ENCODE results near the gene MYBPC2.
A peak's percentile ranks its signal among the peaks of the same experiment; 100 is the strongest.
"Not testable (repeated sequence)": the region's sequence is repeated elsewhere in the genome, so short reads cannot be mapped to it uniquely, and the experiment has no call there.

MYBPC2 gene

DNA sequence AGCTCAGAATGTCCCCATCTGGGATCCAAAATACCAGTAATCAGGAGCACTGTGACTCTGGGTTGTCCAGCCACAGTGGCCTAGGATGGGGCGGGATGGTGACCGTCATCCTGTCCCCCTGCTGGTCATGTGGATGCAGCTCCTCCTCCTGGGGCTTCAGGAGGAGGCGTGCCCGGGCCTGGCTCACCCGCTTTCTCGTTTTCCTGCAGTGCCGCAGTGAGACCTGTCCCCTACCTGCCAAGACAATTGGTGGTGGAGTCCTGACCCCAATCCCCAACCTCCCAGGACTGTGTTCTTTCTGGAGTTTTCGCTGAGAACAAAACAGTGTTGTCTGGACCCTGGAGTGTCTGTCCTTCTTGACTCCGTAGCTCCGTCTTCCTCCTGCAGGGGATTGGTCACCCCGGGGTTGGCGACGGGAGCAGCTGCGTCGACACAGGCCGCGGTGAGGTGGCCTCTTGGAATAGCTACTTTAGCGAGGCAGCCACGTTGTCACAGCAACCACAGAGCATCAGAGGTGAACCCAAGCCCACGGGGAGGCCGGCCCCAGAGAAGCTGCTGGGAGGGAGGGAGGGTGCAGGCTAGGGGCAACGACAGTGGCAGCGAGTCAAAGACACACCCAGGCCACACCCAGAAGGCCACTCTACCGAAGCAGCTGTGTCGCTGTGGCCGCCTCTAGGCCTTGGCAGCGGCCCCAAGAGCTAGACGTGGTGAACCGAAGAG, 33.5 kb downstream of the MYBPC2 start:
- no peaks in the 10 kb centered on the region for H3K4me1 ChIP-seq (ENCODE audit: insufficient read depth, low read length)
- no peak overlapping the region for H3K4me3 ChIP-seq (ENCODE audit: low read length)
- H3K27me3 ChIP-seq (ENCODE audit: insufficient read depth, low read length): no peaks in the 10 kb centered on the region
- no peak overlapping the region for H3K9ac ChIP-seq (ENCODE audit: low read depth, low read length)
- peaks cover 22% of the 10 kb centered on the region for H3K9me3 ChIP-seq (ENCODE audit: insufficient read depth, low read depth, low read length)
- H3K36me3 ChIP-seq (ENCODE audit: insufficient read depth, low read depth, low read length): no peaks in the 10 kb centered on the region
- no peak overlapping the region for H3K27ac ChIP-seq (ENCODE audit: low read length)

DNA sequence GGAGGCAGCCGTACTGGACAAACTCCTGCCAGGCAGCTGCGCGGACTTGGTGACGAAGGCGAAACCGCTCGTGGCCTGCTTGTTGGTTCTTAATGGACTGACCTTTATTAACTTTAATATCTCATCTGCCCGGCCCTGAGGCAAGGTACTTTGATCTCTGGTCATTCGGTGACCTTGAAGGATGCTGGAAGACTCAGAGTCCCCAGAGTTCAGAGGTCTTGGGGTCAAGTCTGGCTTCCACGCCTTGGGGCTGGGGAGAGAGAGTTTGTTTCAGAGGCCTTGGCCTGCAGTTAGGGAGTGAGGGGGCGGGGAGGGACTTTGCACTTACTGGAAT, 34.0 kb downstream of the MYBPC2 start:
- H3K27ac ChIP-seq (ENCODE audit: low read length): no peak overlapping the region
- no peak overlapping the region for H3K4me3 ChIP-seq (ENCODE audit: low read length)
- no peaks in the 10 kb centered on the region for H3K4me1 ChIP-seq (ENCODE audit: insufficient read depth, low read length)
- H3K9me3 ChIP-seq (ENCODE audit: insufficient read depth, low read depth, low read length): peaks cover 27% of the 10 kb centered on the region
- H3K36me3 ChIP-seq (ENCODE audit: insufficient read depth, low read depth, low read length): no peaks in the 10 kb centered on the region
- no peaks in the 10 kb centered on the region for H3K27me3 ChIP-seq (ENCODE audit: insufficient read depth, low read length)
- no peak overlapping the region for H3K9ac ChIP-seq (ENCODE audit: low read depth, low read length)

DNA sequence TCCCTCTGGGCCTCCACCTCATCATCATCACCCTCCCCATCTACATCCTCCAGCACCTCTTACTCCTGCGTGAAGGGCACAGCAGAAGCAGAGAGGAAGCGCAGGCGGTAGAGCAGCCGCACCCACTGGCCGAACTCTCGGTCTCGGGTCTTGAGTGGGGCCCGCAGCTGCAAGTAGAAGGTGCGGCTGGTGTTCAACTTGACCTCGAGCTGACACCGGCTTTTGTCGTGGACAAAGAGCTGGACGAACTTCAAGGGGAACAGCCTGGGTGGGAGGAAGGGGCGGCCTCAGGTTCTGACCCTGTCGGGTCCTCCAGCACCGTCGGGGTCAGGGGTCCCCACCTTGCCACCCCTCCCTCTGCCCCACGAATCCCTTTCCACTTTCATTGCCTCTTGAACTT, 34.9 kb downstream of the MYBPC2 start:
- Histone ChIP-seq H3K9me3 (ENCODE audit: insufficient read depth, low read depth, low read length) (peaks cover 34% of the 10 kb centered on the region), H3K27me3 (ENCODE audit: insufficient read depth, low read length) (no peaks in the 10 kb centered on the region), H3K4me3 (ENCODE audit: low read length) (no peak overlapping the region), H3K9ac (ENCODE audit: low read depth, low read length) (no peak overlapping the region), H3K4me1 (ENCODE audit: insufficient read depth, low read length) (no peaks in the 10 kb centered on the region), H3K27ac (ENCODE audit: low read length) (no peak overlapping the region), H3K36me3 (ENCODE audit: insufficient read depth, low read depth, low read length) (no peaks in the 10 kb centered on the region)

DNA sequence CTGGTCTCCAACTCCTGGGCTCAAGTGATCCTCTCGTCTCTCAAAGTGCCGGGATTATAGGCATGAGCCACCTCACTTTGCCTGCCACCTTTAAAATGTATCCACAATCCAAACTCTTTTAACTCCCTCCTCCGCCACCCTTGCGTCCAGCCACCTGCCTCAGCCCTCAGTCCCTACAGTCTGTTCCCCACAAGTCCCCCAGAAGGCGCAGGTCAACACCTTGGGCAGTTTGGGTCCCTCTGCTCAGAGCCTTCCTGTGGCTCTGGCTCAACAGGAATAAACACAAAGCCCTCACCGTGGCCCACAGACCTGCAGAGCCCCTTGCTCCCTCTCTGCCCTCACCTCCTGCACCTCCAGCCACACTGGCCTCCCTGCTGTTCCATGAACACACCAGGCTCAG, 36.1 kb downstream of the MYBPC2 start:
- Histone ChIP-seq H3K9me3 (ENCODE audit: insufficient read depth, low read depth, low read length) (peaks cover 38% of the 10 kb centered on the region), H3K27me3 (ENCODE audit: insufficient read depth, low read length) (no peaks in the 10 kb centered on the region), H3K9ac (ENCODE audit: low read depth, low read length) (no peak overlapping the region), H3K4me3 (ENCODE audit: low read length) (no peak overlapping the region), H3K27ac (ENCODE audit: low read length) (no peak overlapping the region), H3K36me3 (ENCODE audit: insufficient read depth, low read depth, low read length) (no peaks in the 10 kb centered on the region), H3K4me1 (ENCODE audit: insufficient read depth, low read length) (no peaks in the 10 kb centered on the region)

DNA sequence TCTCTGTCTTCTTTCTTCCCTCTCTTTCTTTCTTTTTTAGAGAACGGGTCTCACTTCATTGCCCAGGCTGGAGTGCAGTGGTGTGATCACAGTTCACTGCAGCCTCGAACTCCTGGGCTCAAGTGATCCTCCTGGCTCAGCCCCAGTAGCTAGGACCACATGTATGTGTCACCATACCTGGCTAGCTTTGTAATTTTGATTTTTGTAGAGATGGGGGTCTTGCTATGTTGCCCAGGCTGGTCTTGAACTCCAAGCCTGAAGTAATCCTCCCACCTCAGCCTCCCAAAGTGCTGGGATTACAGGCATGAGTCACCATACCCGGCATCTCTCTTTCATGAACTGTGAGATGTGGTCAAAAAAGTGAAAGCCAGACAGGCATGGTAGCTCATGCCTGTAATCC, 40.6 kb downstream of the MYBPC2 start:
- H3K4me1 ChIP-seq (ENCODE audit: insufficient read depth, low read length); H3K27me3 ChIP-seq (ENCODE audit: insufficient read depth, low read length); H3K9ac ChIP-seq (ENCODE audit: low read depth, low read length); H3K36me3 ChIP-seq (ENCODE audit: insufficient read depth, low read depth, low read length); H3K27ac ChIP-seq (ENCODE audit: low read length); H3K4me3 ChIP-seq (ENCODE audit: low read length): not testable (repeated sequence)
- H3K9me3 ChIP-seq (ENCODE audit: insufficient read depth, low read depth, low read length): peaks cover 42% of the 10 kb centered on the region

DNA sequence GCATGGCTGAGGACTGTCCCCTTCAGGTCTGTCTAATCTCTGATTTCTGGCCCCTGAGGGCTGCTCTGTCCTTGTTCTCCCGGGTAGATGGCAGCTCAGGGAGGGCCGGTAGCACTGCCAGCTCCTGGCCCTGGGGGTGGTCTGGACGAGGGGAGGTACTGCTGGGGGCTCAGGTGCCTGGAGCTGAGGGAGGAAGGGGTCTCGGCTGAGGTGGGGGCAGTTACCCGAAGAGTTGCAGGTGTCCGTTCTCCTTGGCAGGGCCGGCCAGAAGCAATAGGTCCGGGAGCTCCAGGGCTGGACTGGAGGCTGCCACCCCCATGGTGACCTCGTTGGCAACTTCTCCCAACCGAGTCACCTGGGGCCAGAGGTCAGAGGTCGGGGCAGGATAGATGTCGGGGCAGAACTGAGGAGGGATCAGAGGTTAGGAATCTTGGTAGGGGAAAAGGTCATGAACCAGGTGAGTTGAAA, 42.4 kb downstream of the MYBPC2 start:
- Histone ChIP-seq H3K9me3 (ENCODE audit: insufficient read depth, low read depth, low read length) (peaks cover 38% of the 10 kb centered on the region), H3K9ac (ENCODE audit: low read depth, low read length) (no peak overlapping the region)

DNA sequence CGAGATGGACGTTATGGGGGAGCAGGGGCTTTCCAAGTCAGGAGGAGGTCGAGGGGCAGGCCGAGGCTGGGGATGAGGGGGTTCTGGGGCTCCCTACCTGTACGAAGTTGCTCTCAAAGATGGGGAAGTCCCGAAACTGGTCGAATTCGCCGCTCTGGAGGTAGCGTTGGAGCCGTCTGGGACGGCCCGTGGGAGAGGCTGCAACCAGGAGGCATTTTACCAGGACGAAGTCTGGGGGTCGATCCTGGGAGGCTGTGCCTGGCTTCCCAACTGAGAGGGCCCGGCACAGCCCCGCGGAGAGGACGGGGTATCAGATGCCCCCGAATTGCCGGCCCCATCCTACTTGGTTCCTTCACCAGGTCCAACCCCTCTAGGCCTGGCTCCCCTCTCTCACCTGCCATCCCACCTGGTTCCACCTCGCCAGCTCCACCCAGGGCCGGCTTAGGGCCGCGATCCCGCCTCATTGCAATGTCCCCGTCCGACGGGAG, 43.1 kb downstream of the MYBPC2 start:
- H3K27ac ChIP-seq (ENCODE audit: low read length): no peak overlapping the region
- no peak overlapping the region for H3K9ac ChIP-seq (ENCODE audit: low read depth, low read length)
- H3K4me3 ChIP-seq (ENCODE audit: low read length): peak overlapping the region; percentile 40; the same call in 1 of the 2 replicates
- H3K36me3 ChIP-seq (ENCODE audit: insufficient read depth, low read depth, low read length): peaks cover 12% of the 10 kb centered on the region; the same call in 1 of the 2 replicates
- peaks cover 39% of the 10 kb centered on the region for H3K9me3 ChIP-seq (ENCODE audit: insufficient read depth, low read depth, low read length)
- H3K27me3 ChIP-seq (ENCODE audit: insufficient read depth, low read length): no peaks in the 10 kb centered on the region
- H3K4me1 ChIP-seq (ENCODE audit: insufficient read depth, low read length): no peaks in the 10 kb centered on the region

More for the DNA sequence above, 42.4 kb downstream of the MYBPC2 start:
- Histone ChIP-seq H3K27ac (ENCODE audit: low read length) (no peak overlapping the region), H3K4me1 (ENCODE audit: insufficient read depth, low read length) (no peaks in the 10 kb centered on the region), H3K36me3 (ENCODE audit: insufficient read depth, low read depth, low read length) (peaks cover 10% of the 10 kb centered on the region; the same call in 1 of the 2 replicates), H3K4me3 (ENCODE audit: low read length) (no peak overlapping the region), H3K27me3 (ENCODE audit: insufficient read depth, low read length) (no peaks in the 10 kb centered on the region)

DNA sequence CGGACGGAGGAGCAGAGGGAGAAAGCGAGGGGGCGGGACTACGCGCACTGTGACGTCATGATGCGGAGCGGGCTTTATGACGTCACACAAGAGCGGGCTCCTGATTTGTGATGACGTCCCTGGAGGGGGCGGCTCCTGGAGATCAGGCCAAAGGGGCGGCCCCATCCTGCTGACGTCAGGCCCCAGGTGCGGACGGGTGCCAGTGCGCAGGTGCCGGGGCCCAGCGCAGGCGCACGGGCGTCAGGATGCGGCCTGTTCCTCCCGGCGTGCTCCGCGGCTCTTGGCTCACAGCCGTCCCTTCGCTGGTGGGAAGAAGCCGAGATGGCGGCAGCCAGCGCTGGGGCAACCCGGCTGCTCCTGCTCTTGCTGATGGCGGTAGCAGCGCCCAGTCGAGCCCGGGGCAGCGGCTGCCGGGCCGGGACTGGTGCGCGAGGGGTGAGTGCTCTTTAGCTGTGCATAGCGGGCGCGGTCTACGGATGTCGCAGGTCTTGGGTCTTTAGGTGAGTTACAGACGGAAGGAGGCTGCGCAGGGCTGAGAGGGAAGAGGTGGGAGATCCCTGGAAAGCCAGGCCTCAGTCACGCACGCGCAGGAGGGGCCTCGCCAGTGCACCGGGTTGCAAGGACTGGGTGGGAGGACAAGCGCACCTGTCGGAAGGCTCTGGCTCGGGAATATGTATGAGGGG, 43.7 kb downstream of the MYBPC2 start, which contains the start of the genes EMC10 and GARIN5A:
TSS of gene EMC10 (plus strand) at position 284 of the 683 bp plus-strand sequence. CDS start at position 322, 38 bp downstream.
TSS of gene GARIN5A (minus strand) at position 625 of the 683 bp plus-strand sequence. CDS start at position 165, 460 bp downstream.
- peak within 1 kb of the TSS; percentile 91 for H3K9ac ChIP-seq (ENCODE audit: low read depth, low read length)
- H3K27ac ChIP-seq (ENCODE audit: low read length): peak within 1 kb of the TSS; percentile 65
- H3K4me3 ChIP-seq (ENCODE audit: low read length): peak within 1 kb of the TSS; percentile 89
- H3K27me3 ChIP-seq (ENCODE audit: insufficient read depth, low read length): no peaks in the 10 kb centered on the region
- no peaks in the 10 kb centered on the region for H3K4me1 ChIP-seq (ENCODE audit: insufficient read depth, low read length)
- peaks cover 38% of the 10 kb centered on the region for H3K9me3 ChIP-seq (ENCODE audit: insufficient read depth, low read depth, low read length)
- peaks cover 12% of the 10 kb centered on the region; the same call in 1 of the 2 replicates for H3K36me3 ChIP-seq (ENCODE audit: insufficient read depth, low read depth, low read length)

DNA sequence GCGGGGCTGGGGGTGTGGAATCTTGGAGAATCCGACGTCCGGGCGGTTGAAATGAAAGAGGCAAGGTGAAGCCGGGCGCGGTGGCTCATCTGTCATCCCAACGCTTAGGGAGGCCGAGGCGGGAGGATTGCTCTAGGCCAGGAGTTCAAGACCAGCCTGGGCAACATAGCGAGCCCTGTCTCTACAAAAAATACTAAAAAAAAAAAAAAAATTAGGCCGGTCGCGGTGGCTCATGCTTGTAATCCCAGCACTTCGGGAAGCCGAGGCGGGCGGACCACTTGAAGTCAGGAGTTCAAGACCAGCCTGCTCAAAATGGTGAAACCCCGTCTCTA, 44.2 kb downstream of the MYBPC2 start:
- Histone ChIP-seq H3K4me3 (ENCODE audit: low read length) (peak overlapping the region; percentile 89; the same call in 1 of the 2 replicates), H3K27me3 (ENCODE audit: insufficient read depth, low read length) (no peaks in the 10 kb centered on the region), H3K36me3 (ENCODE audit: insufficient read depth, low read depth, low read length) (peaks cover 12% of the 10 kb centered on the region; the same call in 1 of the 2 replicates), H3K9me3 (ENCODE audit: insufficient read depth, low read depth, low read length) (peaks cover 33% of the 10 kb centered on the region), H3K4me1 (ENCODE audit: insufficient read depth, low read length) (no peaks in the 10 kb centered on the region), H3K9ac (ENCODE audit: low read depth, low read length) (peak overlapping the region; percentile 91; the same call in 1 of the 2 replicates), H3K27ac (ENCODE audit: low read length) (no peak overlapping the region)

DNA sequence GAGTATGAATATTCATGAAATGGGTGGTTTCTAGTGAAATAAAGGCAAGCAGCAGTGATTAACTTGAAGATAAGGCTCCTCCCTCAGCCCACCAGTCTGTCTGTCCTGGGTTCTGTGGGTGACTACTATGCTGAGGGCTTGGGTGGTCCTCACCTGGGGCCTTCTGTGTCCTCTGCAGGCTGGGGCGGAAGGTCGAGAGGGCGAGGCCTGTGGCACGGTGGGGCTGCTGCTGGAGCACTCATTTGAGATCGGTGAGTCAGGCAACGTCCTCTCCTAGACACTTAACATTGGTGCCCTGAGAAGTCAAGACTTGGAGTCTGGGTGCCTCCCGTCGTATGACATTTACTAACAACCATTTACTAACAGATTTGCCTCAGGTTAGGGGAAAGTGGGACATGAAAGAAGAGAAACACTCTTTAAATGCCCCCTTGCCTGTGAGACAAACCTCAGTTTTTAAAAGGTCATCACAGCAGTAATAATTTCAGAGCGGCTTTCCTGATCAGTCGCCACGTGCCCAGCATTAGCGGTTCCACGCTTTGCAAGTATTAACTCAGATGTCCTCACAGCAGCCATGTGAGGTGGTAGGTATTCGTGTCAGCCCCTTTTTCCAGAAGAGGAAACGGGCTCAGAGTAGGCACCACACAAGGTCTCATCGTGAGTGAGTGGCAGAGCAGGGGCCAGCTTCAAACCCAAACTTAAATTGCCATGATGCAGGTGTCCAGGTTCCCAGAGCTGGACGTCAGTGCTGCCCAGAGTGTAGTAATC, 45.2 kb downstream of the MYBPC2 start:
- no peak overlapping the region for H3K27ac ChIP-seq (ENCODE audit: low read length)
- H3K36me3 ChIP-seq (ENCODE audit: insufficient read depth, low read depth, low read length): peaks cover 15% of the 10 kb centered on the region; the same call in 1 of the 2 replicates
- H3K4me1 ChIP-seq (ENCODE audit: insufficient read depth, low read length): no peaks in the 10 kb centered on the region
- H3K9ac ChIP-seq (ENCODE audit: low read depth, low read length): no peak overlapping the region
- no peak overlapping the region for H3K4me3 ChIP-seq (ENCODE audit: low read length)
- H3K9me3 ChIP-seq (ENCODE audit: insufficient read depth, low read depth, low read length): peaks cover 31% of the 10 kb centered on the region
- H3K27me3 ChIP-seq (ENCODE audit: insufficient read depth, low read length): no peaks in the 10 kb centered on the region

DNA sequence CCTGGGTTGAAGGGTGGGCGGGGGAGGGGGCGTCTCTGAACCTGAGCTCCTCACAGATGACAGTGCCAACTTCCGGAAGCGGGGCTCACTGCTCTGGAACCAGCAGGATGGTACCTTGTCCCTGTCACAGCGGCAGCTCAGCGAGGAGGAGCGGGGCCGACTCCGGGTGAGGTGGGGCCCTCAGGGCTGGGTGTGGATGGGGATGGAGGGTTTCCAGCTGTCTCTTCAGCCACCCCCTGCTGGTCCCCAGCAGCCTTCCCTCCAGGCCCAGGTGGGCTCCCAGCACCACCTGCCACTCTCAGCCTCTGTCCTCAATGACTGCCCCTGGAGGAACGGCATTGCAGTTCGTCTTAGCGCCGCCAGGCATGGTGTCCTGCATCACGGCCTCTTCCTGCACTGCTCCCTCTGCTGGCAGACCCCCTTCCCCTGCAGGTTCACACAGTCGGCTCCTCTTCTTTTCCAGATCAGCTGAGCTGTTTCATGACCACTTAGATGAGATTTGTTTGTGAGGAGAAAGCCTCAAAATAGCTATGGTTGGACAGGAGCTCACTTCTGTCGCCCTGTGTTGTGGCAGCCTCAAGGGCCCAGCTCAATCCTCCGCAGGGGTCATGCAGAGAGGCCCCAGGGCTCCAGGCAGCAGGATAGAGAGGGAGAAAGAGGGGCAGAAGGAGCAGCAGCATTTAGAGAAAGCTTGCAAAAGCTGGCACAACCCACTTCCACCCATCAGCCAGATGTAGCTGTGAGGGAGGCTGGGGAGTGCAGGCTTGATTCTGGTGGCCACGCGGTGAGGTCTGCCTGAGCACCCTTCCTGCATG, 46.4 kb downstream of the MYBPC2 start:
- no peaks in the 10 kb centered on the region for H3K27me3 ChIP-seq (ENCODE audit: insufficient read depth, low read length)
- H3K36me3 ChIP-seq (ENCODE audit: insufficient read depth, low read depth, low read length): peaks cover 19% of the 10 kb centered on the region; the same call in 1 of the 2 replicates
- H3K9me3 ChIP-seq (ENCODE audit: insufficient read depth, low read depth, low read length): peaks cover 30% of the 10 kb centered on the region
- no peaks in the 10 kb centered on the region for H3K4me1 ChIP-seq (ENCODE audit: insufficient read depth, low read length)
- H3K9ac ChIP-seq (ENCODE audit: low read depth, low read length): no peak overlapping the region
- no peak overlapping the region for H3K27ac ChIP-seq (ENCODE audit: low read length)
- no peak overlapping the region for H3K4me3 ChIP-seq (ENCODE audit: low read length)

Data from iPS-20b (cell line).